Testis (tissue), 5 donors: ENCODE results near the gene CRLF3. TPM values are rescaled to one million over a fixed set of nuclear protein-coding genes. Genes with fewer than 3 reads are reported as not detected.

Experiments used
- DNase-seq: peaks from one replicate; pipeline ENCODE4 v3.0.0-alpha.2; 2019
- H3K27ac ChIP-seq, 2 donors: fragments of 200-600 bp; sonication (generic); one replicate each; pipeline ENCODE4 v1.5.1; 2019
- H3K27me3 ChIP-seq: fragments of 200-600 bp; sonication (generic); one replicate; pipeline ENCODE4 v1.5.1; 2019
- H3K36me3 ChIP-seq: fragments of 200-600 bp; sonication (generic); one replicate; pipeline ENCODE4 v1.5.1; 2017; ENCODE audit warnings: low read depth; ENCODE audit errors: missing control alignments
- H3K4me1 ChIP-seq: fragments of 200-600 bp; sonication (generic); one replicate; pipeline ENCODE4 v1.5.1; 2019
- H3K4me3 ChIP-seq, 2 donors: fragments of 200-600 bp; sonication (generic); one replicate each; pipeline ENCODE4 v1.5.1; 2017 to 2019
- H3K9me3 ChIP-seq: fragments of 200-600 bp; sonication (generic); one replicate; pipeline ENCODE4 v1.5.1; 2017
- CTCF ChIP-seq, 3 experiments: fragments of 450-650 bp in 2 of 3; fragments of 200-600 bp in 1 of 3; sonication (generic) in 1 of 3; IDR thresholded peaks; one replicate each; pipeline ENCODE4 v1.5.1; 2016 to 2019; ENCODE audit warnings: antibody characterized with exemption in 3 of 3, mild to moderate bottlenecking in 2 of 3, moderate library complexity in 1 of 3
- POLR2A ChIP-seq: fragments of 450-650 bp; IDR thresholded peaks from one replicate; pipeline ENCODE4 v1.6.1; 2017; ENCODE audit warnings: antibody characterized with exemption, mild to moderate bottlenecking, moderate library complexity
- WGBS, 2 donors: methylation state at CpG; one replicate each; pipeline ENCODE4 v1.1.5; 2018; 5-methylcytosine and 5-hydroxymethylcytosine counted together
- intact Hi-C: fragments of 100-400 bp; cut with DNase I; formaldehyde crosslinking; loops from one replicate; pipeline ENCODE4 v1.15.1; 2023; ENCODE audit warnings: low total_unique reads
- long read RNA-seq, 2 donors: transcript quantifications; one replicate each; lab custom pipeline, GENCODE V29; 2026
- polyA plus RNA-seq: library from polyadenylated mRNA; stranded (reverse); fragments of 350-450 nt; fragmentation: Illumina TruSeq; extraction: RNeasy Lipid Tissue Mini Kit (QIAGEN cat#74804); gene quantifications from one replicate; pipeline ENCODE4 v1.2.3, GENCODE V29; 2014; ENCODE audit warnings: low read depth, low replicate concordance; ENCODE audit not compliant: insufficient read depth
- total RNA-seq, 2 donors: library from RNA; depleted of rRNA; stranded (reverse); fragments of >200 nt; gene quantifications; one replicate each; pipeline ENCODE4 v1.2.3, GENCODE V29; 2016

The CRLF3 gene
- 10 to 100 TPM; 19.9 to 23.5 TPM for total RNA-seq
- 21.8 TPM for polyA plus RNA-seq
- long read RNA-seq, donor 1, partial matches to known transcripts: 0 of 2 reads
- long read RNA-seq, donor 1, other reads (novel, unspliced or antisense): 0 of 2 reads
- long read RNA-seq, donor 2, partial matches to known transcripts: 0 of 3 reads
- long read RNA-seq, donor 2, other reads (novel, unspliced or antisense): 0 of 3 reads

- WGBS, 2 donors: 0 to 8% methylated on average over 10 to 60 of the region's 75 CpGs
- TF ChIP-seq POLR2A: no peak
- peak in 2 of 3 experiments; percentile 25 to 54 for TF ChIP-seq CTCF (IDR thresholded peaks at IDR 0.05)
- H3K27me3 ChIP-seq: no peaks in the 10 kb centered on the region
- H3K9me3 ChIP-seq: no peaks in the 10 kb centered on the region
- no peaks in the 10 kb centered on the region for H3K4me1 ChIP-seq
- H3K27ac ChIP-seq: peak within 1 kb of the TSS; percentile 68 to 85
- intact Hi-C loops: no loop called here
- peak within 1 kb of the TSS; percentile 90 to 98 for H3K4me3 ChIP-seq
- peak; percentile 91 for DNase-seq
- H3K36me3 ChIP-seq: no peaks in the 10 kb centered on the region
These were observed at the start of gene CRLF3 for GRCh38 chr17:30824356-30825145. Gene CRLF3, minus strand, starts transcription at chr17:30824692. Its CDS starts 41 bp downstream, at chr17:30824651.

- WGBS, 2 donors: 95 to 97% methylated on average over 6 of the region's 6 CpGs
- H3K27ac ChIP-seq: no peak overlapping the region
- no peak for DNase-seq
- no peaks in the 10 kb centered on the region for H3K27me3 ChIP-seq
- no peak for TF ChIP-seq CTCF (IDR thresholded peaks at IDR 0.05)
- no peak for TF ChIP-seq POLR2A
- no peaks in the 10 kb centered on the region for H3K36me3 ChIP-seq
- H3K4me3 ChIP-seq: no peak overlapping the region
- intact Hi-C loops: no loop called here
- no peaks in the 10 kb centered on the region for H3K9me3 ChIP-seq
- H3K4me1 ChIP-seq: no peaks in the 10 kb centered on the region
These were observed 44.5 kb upstream of the CRLF3 start for GRCh38 chr17:30869005-30869404.

DNA sequence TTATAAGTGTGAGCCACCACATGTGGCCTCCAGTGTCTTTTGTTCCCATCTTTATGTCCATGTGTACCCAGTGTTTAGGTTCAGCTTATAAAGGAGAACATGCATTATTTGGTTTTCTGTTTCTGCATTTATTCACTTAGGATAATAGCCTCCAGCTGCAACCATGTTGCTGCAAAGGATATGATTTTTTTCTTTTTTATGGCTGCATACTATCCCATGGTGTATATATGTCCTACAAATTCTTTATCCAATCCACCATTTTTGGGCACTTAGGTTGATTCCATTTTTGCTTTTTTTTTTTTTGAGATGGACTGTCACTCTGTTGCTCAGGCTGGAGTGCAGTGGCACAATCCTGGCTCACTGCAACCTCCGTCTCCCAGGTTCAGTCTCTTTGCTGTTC is 40.1 kb upstream of the CRLF3 start:
- TF ChIP-seq CTCF (IDR thresholded peaks at IDR 0.05) (no peak), POLR2A (no peak)
- no peak overlapping the region for H3K27ac ChIP-seq
- no peak overlapping the region for H3K4me3 ChIP-seq
- intact Hi-C loops: no loop called here
- 90 to 100% methylated on average over 1 of the region's 1 CpG for WGBS, 2 donors
- DNase-seq: no peak
- no peaks in the 10 kb centered on the region for H3K4me1 ChIP-seq
- no peaks in the 10 kb centered on the region for H3K36me3 ChIP-seq
- H3K27me3 ChIP-seq: no peaks in the 10 kb centered on the region
- H3K9me3 ChIP-seq: no peaks in the 10 kb centered on the region

DNA sequence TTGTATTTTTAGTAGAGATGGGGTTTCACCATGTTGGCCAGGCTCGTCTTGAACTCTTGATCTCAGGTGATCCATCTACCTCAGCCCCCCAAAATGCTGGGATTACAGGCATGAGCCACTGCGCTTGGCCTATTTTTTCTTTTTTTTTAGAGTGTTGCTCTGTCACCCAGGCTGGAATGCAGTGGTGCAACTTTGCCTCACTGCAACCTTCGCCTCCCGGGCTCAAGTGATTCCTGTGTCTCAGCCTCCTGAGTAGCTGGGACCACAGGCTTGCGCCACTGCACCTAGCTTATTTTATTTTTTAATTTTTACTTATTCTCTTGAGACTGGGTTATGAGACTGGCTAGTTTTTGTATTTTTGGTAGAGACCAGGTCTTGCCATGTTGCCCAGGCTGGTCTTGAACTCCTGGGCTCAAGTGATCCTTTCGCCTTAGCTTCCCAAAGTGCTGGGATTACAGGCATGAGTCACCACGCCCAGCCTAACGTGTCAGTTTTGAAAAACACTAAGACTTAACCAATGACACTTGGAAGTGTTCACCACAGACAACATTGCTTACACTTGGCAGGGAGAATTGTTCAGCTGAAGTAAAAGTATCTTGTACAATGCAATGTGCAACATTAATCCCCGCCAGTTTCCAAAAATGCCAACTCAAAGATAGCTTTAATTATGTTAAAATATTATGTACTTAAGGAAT is 34.2 kb upstream of the CRLF3 start:
- no peaks in the 10 kb centered on the region for H3K4me1 ChIP-seq
- intact Hi-C loops: no loop called here

More for the DNA sequence above, 34.2 kb upstream of the CRLF3 start:
- H3K27me3 ChIP-seq: no peaks in the 10 kb centered on the region
- TF ChIP-seq CTCF (IDR thresholded peaks at IDR 0.05) (no peak), POLR2A (no peak)
- H3K27ac ChIP-seq: no peak overlapping the region
- DNase-seq: no peak
- no peaks in the 10 kb centered on the region for H3K36me3 ChIP-seq
- 95 to 96% methylated on average over 9 of the region's 9 CpGs for WGBS, 2 donors
- no peak overlapping the region for H3K4me3 ChIP-seq
- H3K9me3 ChIP-seq: no peaks in the 10 kb centered on the region
